Common myeloid progenitor, CD34-positive (primary cell): ENCODE data around the gene POU6F2.
A peak's percentile ranks its signal among the peaks of the same experiment; 100 is the strongest.

ENCODE experiments used
- CTCF ChIA-PET: fragments of 350-600 bp; sonication (Branson Sonifier 250); formaldehyde crosslinking; loops from one replicate; lab custom pipeline; 2021; ENCODE audit warnings: antibody characterized with exemption; lab: Charles Lee
- POLR2A ChIA-PET: fragments of 350-600 bp; sonication (Branson Sonifier 250); formaldehyde crosslinking; loops from one replicate; lab custom pipeline; 2021; ENCODE audit warnings: antibody characterized with exemption; lab: Charles Lee
- DNase-seq, 3 donors: peaks; one replicate each; pipeline versions ENCODE4 v3.0.0 to v3.0.0-alpha.2; 2013
- H3K27ac ChIP-seq, 2 experiments: 1 replicate in 1 of 2; 2 replicates in 1 of 2; pipeline ENCODE4 v1.7.0; 2013; ENCODE audit warnings: inconsistent platforms in 2 of 2, low read length in 2 of 2, mild to moderate bottlenecking in 2 of 2, low read depth in 1 of 2, moderate library complexity in 1 of 2; ENCODE audit not compliant: severe bottlenecking in 2 of 2, insufficient read depth in 1 of 2, poor library complexity in 1 of 2
- H3K27me3 ChIP-seq, 5 experiments: replicated peaks in 2 of 5; 1 replicate in 3 of 5; 2 replicates in 2 of 5; pipeline versions ENCODE4 v1.6.1 to v1.7.0; 2013; ENCODE audit warnings: low read length in 4 of 5, mild to moderate bottlenecking in 2 of 5, moderate library complexity in 2 of 5, inconsistent platforms in 1 of 5; ENCODE audit not compliant: insufficient read depth in 5 of 5, control insufficient read depth in 4 of 5
- H3K36me3 ChIP-seq, 4 experiments: 1 replicate in 2 of 4; 2 replicates in 2 of 4; pipeline versions ENCODE4 v1.6.1 to v1.7.0; 2013; ENCODE audit warnings: low read length in 3 of 4, control low read depth in 1 of 4, mild to moderate bottlenecking in 1 of 4; ENCODE audit not compliant: control insufficient read depth in 4 of 4, insufficient read depth in 4 of 4
- H3K4me1 ChIP-seq, 4 experiments: 1 replicate in 3 of 4; 2 replicates in 1 of 4; pipeline versions ENCODE4 v1.6.1 to v1.7.1; 2013; ENCODE audit warnings: low read length in 3 of 4, mild to moderate bottlenecking in 3 of 4, control low read depth in 1 of 4, inconsistent platforms in 1 of 4, moderate library complexity in 1 of 4; ENCODE audit not compliant: control insufficient read depth in 4 of 4, insufficient read depth in 4 of 4; ENCODE audit errors: control extremely low read depth in 1 of 4
- H3K4me3 ChIP-seq, 7 experiments: 1 replicate in 4 of 7; 2 replicates in 3 of 7; pipeline versions ENCODE4 v1.5.1 to v1.7.0; 2013; ENCODE audit warnings: mild to moderate bottlenecking in 7 of 7, low read length in 6 of 7, moderate library complexity in 6 of 7, inconsistent platforms in 2 of 7, low read depth in 2 of 7, control low read depth in 1 of 7; ENCODE audit not compliant: insufficient read depth in 4 of 7, control insufficient read depth in 1 of 7; ENCODE audit errors: extremely low read depth in 1 of 7
- H3K9me3 ChIP-seq, 5 experiments: 1 replicate in 4 of 5; 2 replicates in 1 of 5; pipeline versions ENCODE4 v1.6.1 to v1.7.1; 2013; ENCODE audit warnings: low read length in 4 of 5, mild to moderate bottlenecking in 2 of 5, inconsistent platforms in 1 of 5, low read depth in 1 of 5, moderate library complexity in 1 of 5; ENCODE audit not compliant: control insufficient read depth in 4 of 5, insufficient read depth in 2 of 5; ENCODE audit errors: control extremely low read depth in 1 of 5
- WGBS: methylation state at CpG from one replicate; pipeline ENCODE4 v1.1.5; 2013; ENCODE audit not compliant: insufficient coverage; 5-methylcytosine and 5-hydroxymethylcytosine counted together

Gene POU6F2

GRCh38 chr7:39392151-39392550 is 414.4 kb downstream of the POU6F2 start:
- 100% methylated on average over 2 of the region's 2 CpGs for WGBS
- Histone ChIP-seq H3K27me3 (no peaks in the 10 kb centered on the region), H3K4me3 (no peak overlapping the region), H3K27ac (no peak overlapping the region), H3K4me1 (no peaks in the 10 kb centered on the region), H3K9me3 (no peaks in the 10 kb centered on the region), H3K36me3 (no peaks in the 10 kb centered on the region)
- no peak for DNase-seq
- POLR2A ChIA-PET: no interaction called here
- CTCF ChIA-PET: no interaction called here

GRCh38 chr7:39394105-39394680 is 416.5 kb downstream of the POU6F2 start:
- POLR2A ChIA-PET: no interaction called here
- WGBS: no CpG with 5 or more reads among the region's 3 CpGs
- Histone ChIP-seq H3K36me3 (no peaks in the 10 kb centered on the region), H3K4me3 (no peak overlapping the region), H3K27me3 (no peaks in the 10 kb centered on the region), H3K27ac (no peak overlapping the region), H3K4me1 (no peaks in the 10 kb centered on the region), H3K9me3 (no peaks in the 10 kb centered on the region)
- DNase-seq: peak in 2 of 3 donors; percentile 54 to 57
- CTCF ChIA-PET: no interaction called here

- WGBS: 86% methylated on average over 2 of the region's 2 CpGs
- POLR2A ChIA-PET: no interaction called here
- Histone ChIP-seq H3K27ac (no peak overlapping the region), H3K36me3 (no peaks in the 10 kb centered on the region), H3K9me3 (no peaks in the 10 kb centered on the region), H3K4me3 (no peak overlapping the region), H3K4me1 (no peaks in the 10 kb centered on the region), H3K27me3 (no peaks in the 10 kb centered on the region)
- no peak for DNase-seq
- CTCF ChIA-PET: no interaction called here
Measured at GRCh38 chr7:39399458-39399857, 421.7 kb downstream of the POU6F2 start.

- DNase-seq: no peak
- ChIA-PET CTCF (no interaction called here), POLR2A (no interaction called here)
- Histone ChIP-seq H3K36me3 (no peaks in the 10 kb centered on the region), H3K4me3 (no peak overlapping the region), H3K27me3 (no peaks in the 10 kb centered on the region), H3K27ac (no peak overlapping the region), H3K9me3 (no peaks in the 10 kb centered on the region), H3K4me1 (no peaks in the 10 kb centered on the region)
- WGBS: no CpG with 5 or more reads among the region's 3 CpGs
Measured at GRCh38 chr7:39399986-39400385, 422.3 kb downstream of the POU6F2 start.

- H3K4me3 ChIP-seq: no peak overlapping the region
- H3K4me1 ChIP-seq: no peaks in the 10 kb centered on the region
- H3K27me3 ChIP-seq: no peaks in the 10 kb centered on the region
- whole genome bisulfite sequencing: 100% methylated on average over 1 of the region's 3 CpGs
- no peaks in the 10 kb centered on the region for H3K9me3 ChIP-seq
- no peak for DNase-seq
- ChIA-PET CTCF (no interaction called here), POLR2A (no interaction called here)
- H3K36me3 ChIP-seq: no peaks in the 10 kb centered on the region
- no peak overlapping the region for H3K27ac ChIP-seq
Measured at GRCh38 chr7:39400836-39401235, 423.1 kb downstream of the POU6F2 start.

GRCh38 chr7:39402034-39402433 is 424.3 kb downstream of the POU6F2 start:
- DNase-seq: no peak
- Histone ChIP-seq H3K9me3 (no peaks in the 10 kb centered on the region), H3K27me3 (no peaks in the 10 kb centered on the region), H3K4me3 (no peak overlapping the region), H3K36me3 (no peaks in the 10 kb centered on the region), H3K4me1 (peaks cover 0 to under 1% (median 0%) of the 10 kb centered on the region in 4 experiments), H3K27ac (no peak overlapping the region)
- CTCF ChIA-PET: interaction anchor here (0.7 to 1.9 kb wide), 3 partner anchors 9 to 59 kb away, joined by 4 to 6 read pairs (median 4); no protein-coding TSS in a partner anchor
- POLR2A ChIA-PET: no interaction called here

GRCh38 chr7:39404907-39405306 is 427.2 kb downstream of the POU6F2 start:
- POLR2A ChIA-PET: no interaction called here

More at GRCh38 chr7:39404907-39405306, 427.2 kb downstream of the POU6F2 start:
- no CpG with 5 or more reads among the region's 1 CpG for WGBS
- CTCF ChIA-PET: no interaction called here
- no peak overlapping the region for H3K4me3 ChIP-seq
- no peak for DNase-seq
- no peak overlapping the region for H3K27ac ChIP-seq
- H3K4me1 ChIP-seq: peaks cover 0 to 5% (median 0%) of the 10 kb centered on the region in 4 experiments
- H3K27me3 ChIP-seq: no peaks in the 10 kb centered on the region
- H3K9me3 ChIP-seq: no peaks in the 10 kb centered on the region
- H3K36me3 ChIP-seq: no peaks in the 10 kb centered on the region
